Ovary (tissue), 9 donors: ENCODE data around the gene PDCD6IP. TPM values are rescaled to one million over a fixed set of nuclear protein-coding genes. Genes with fewer than 3 reads are reported as not detected.

ENCODE experiments used
- DNase-seq, 5 donors: peaks; one replicate each; pipeline ENCODE4 v3.0.0-alpha.2; 2019 to 2020
- H3K27ac ChIP-seq, 2 donors: fragments of 200-600 bp; one replicate each; pipeline versions ENCODE4 v1.5.1 to v1.8.0; 2019 to 2022
- H3K27me3 ChIP-seq: fragments of 200-600 bp; one replicate; pipeline ENCODE4 v1.8.0; 2022
- H3K36me3 ChIP-seq: fragments of 200-600 bp; sonication (generic); one replicate; pipeline ENCODE4 v1.5.1; 2019
- H3K4me1 ChIP-seq: one replicate; pipeline ENCODE4 v1.8.1; 2013; ENCODE audit warnings: mild to moderate bottlenecking, moderate library complexity; ENCODE audit not compliant: insufficient read depth
- H3K4me3 ChIP-seq: fragments of 200-600 bp; sonication (generic); one replicate; pipeline ENCODE4 v1.5.1; 2017
- H3K9me3 ChIP-seq, 2 donors: fragments of 200-600 bp in 1 of 2; sonication (generic) in 1 of 2; one replicate each; pipeline versions ENCODE4 v1.5.1 to v1.8.1; 2013 to 2019; ENCODE audit warnings: mild to moderate bottlenecking in 1 of 2, moderate library complexity in 1 of 2
- CTCF ChIP-seq, 3 donors: fragments of 450-650 bp in 2 of 3; fragments of 200-600 bp in 1 of 3; IDR thresholded peaks; one replicate each; pipeline versions ENCODE4 v1.5.1 to v1.8.0; 2016 to 2022; ENCODE audit warnings: antibody characterized with exemption in 3 of 3, mild to moderate bottlenecking in 1 of 3
- EP300 ChIP-seq: sonication (generic); formaldehyde crosslinking; IDR thresholded peaks from one replicate; pipeline ENCODE4 v1.6.1; 2017; ENCODE audit warnings: antibody characterized with exemption
- POLR2A ChIP-seq: fragments of 450-650 bp; IDR thresholded peaks from one replicate; pipeline ENCODE4 v1.6.1; 2017; ENCODE audit warnings: antibody characterized with exemption, mild to moderate bottlenecking, moderate library complexity
- WGBS, 3 donors: extraction: QIAGEN DNeasy Blood & Tissue Kit in 1 of 3; methylation state at CpG; one replicate each; pipeline versions ENCODE4 v1.1.5 to v1.1.7; 2013 to 2017; 5-methylcytosine and 5-hydroxymethylcytosine counted together
- intact Hi-C, 4 donors: fragments of 100-400 bp; cut with DNase I; formaldehyde crosslinking; loops; one replicate each; pipeline versions ENCODE4 v1.11.0 to v1.15.1; 2022 to 2023
- polyA plus RNA-seq, 2 donors: library from polyadenylated mRNA; stranded (reverse); fragments of 200-250 nt in 1 of 2; fragments of 350-450 nt in 1 of 2; fragmentation: Illumina TruSeq in 1 of 2; extraction: RNeasy Lipid Tissue Mini Kit (QIAGEN cat#74804) in 1 of 2; gene quantifications; one replicate each; pipeline ENCODE4 v1.2.3, GENCODE V29; 2013 to 2014
- total RNA-seq, 7 donors: library from RNA; depleted of rRNA in 2 of 7; stranded (reverse); fragments of >200 nt in 2 of 7; fragmentation: NEBNext Ultra II Directional in 3 of 7; extraction: Animal tissue kit (Norgen Biotek cat#: 25700) in 3 of 7; gene quantifications; one replicate each; pipeline versions ENCODE4 v1.1.0 to v1.2.4, GENCODE V29; 2016 to 2023
- donor health status: DM: no; HTN: no; CAD: no; lungs with moderate emphysema.
- donor health status: DM: no; HTN: no; CAD: no.
- donor health status: Bipolar disorder and iron deficiency.
- donor health status: DM: yes; HTN: yes; CAD: no.
- donor health status: DM: no; HTN: no; CAD: no.
- donor health status: DM: yes; HTN: yes; CAD: no.

Gene PDCD6IP
- total and polyA plus RNA-seq, 9 donors: 40.0 to 166 (median 126) TPM

GRCh38 chr3:33858131-33858530, 59.7 kb downstream of the PDCD6IP start:
- DNase-seq: no peak
- 97 to 99% (median 97%) methylated on average over 4 of the region's 4 CpGs for WGBS, 3 donors
- Histone ChIP-seq H3K4me3 (no peak overlapping the region), H3K36me3 (no peaks in the 10 kb centered on the region), H3K27ac (no peak overlapping the region), H3K27me3 (no peaks in the 10 kb centered on the region), H3K4me1 (no peaks in the 10 kb centered on the region), H3K9me3 (no peaks in the 10 kb centered on the region)
- TF ChIP-seq EP300 (no peak), CTCF (IDR thresholded peaks at IDR 0.05) (no peak), POLR2A (no peak)
- intact Hi-C loops: no loop called here

DNA sequence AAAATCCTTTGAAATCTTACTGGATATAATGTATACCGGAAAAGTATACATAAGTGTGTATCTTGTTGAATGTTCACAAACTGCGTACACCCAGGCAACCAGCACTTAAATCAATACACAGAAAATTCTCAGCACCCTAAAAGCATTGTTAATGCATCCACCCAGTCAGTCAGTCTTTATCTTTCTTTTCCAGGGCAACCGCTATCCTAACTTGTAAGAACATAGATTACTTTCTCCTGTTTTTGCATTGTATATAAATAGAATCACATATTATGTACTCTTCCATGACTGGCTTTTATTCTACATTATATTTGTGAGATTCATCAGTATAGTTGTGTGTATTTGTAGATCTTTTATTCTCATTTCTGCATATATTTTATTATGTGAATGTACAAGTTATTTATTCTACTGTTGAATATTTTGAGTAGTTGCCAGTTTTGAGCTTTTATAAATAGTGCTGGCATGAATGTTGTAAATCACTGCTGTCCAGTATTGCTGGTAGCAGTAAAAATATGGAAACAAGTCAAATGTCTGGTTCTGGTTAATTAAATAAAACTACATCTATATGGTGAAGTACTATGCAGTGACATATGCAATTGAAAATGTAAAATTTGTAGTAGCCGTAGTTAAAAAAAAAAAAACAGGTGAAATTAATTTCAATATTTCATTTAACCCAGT, 62.1 kb downstream of the PDCD6IP start:
- intact Hi-C loops: no loop called here
- Histone ChIP-seq H3K36me3 (no peaks in the 10 kb centered on the region), H3K4me3 (no peak overlapping the region)

DNA sequence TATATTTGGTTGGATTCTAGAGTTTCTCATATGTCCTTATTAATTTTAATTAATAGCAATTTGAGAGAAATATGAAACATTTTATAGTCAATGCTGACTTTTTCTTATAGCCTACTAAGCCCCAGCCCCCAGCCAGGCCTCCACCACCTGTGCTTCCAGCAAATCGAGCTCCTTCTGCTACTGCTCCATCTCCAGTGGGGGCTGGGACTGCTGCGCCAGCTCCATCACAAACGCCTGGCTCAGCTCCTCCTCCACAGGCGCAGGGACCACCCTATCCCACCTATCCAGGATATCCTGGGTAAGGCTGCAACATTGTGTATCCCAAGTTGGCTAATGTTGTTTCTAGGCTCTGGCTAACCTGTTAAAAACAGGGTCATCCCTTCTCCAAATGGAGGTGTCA, 66.7 kb downstream of the PDCD6IP start:
- Histone ChIP-seq H3K36me3 (no peaks in the 10 kb centered on the region), H3K27ac (no peak overlapping the region), H3K27me3 (no peaks in the 10 kb centered on the region), H3K4me3 (no peak overlapping the region), H3K9me3 (no peaks in the 10 kb centered on the region), H3K4me1 (no peaks in the 10 kb centered on the region)
- intact Hi-C loops: no loop called here
- 80 to 87% (median 85%) methylated on average over 4 of the region's 4 CpGs for WGBS, 3 donors
- DNase-seq: no peak
- TF ChIP-seq CTCF (IDR thresholded peaks at IDR 0.05) (no peak), EP300 (no peak), POLR2A (no peak)

More for the DNA sequence above, 62.1 kb downstream of the PDCD6IP start:
- DNase-seq: no peak
- Histone ChIP-seq H3K27me3 (no peaks in the 10 kb centered on the region), H3K27ac (no peak overlapping the region), H3K9me3 (no peaks in the 10 kb centered on the region), H3K4me1 (no peaks in the 10 kb centered on the region)
- TF ChIP-seq CTCF (IDR thresholded peaks at IDR 0.05): no peak
- TF ChIP-seq EP300: no peak
- no peak for TF ChIP-seq POLR2A
- WGBS, 3 donors: 78 to 90% (median 83%) methylated on average over 4 of the region's 4 CpGs

GRCh38 chr3:33868309-33868708, 69.9 kb downstream of the PDCD6IP start:
- 61 to 78% (median 68%) methylated on average over 1 of the region's 1 CpG for WGBS, 3 donors
- intact Hi-C loops: no loop called here
- no peak overlapping the region for H3K4me3 ChIP-seq
- TF ChIP-seq CTCF (IDR thresholded peaks at IDR 0.05) (no peak), POLR2A (no peak), EP300 (no peak)
- H3K4me1 ChIP-seq: no peaks in the 10 kb centered on the region
- no peaks in the 10 kb centered on the region for H3K36me3 ChIP-seq
- H3K27me3 ChIP-seq: no peaks in the 10 kb centered on the region
- no peaks in the 10 kb centered on the region for H3K9me3 ChIP-seq
- DNase-seq: no peak
- no peak overlapping the region for H3K27ac ChIP-seq
